SK-N-SH treated with all-trans-retinoic acid at 6 μM for 48 hours (cell line): Measurements from ENCODE around the gene EP400.

ENCODE experiments used
- ARNTL ChIP-seq: fragments of 450-650 bp; formaldehyde crosslinking; IDR thresholded peaks from 2 replicates; pipeline ENCODE4 v1.5.0; 2020; ENCODE audit warnings: low read depth, mild to moderate bottlenecking, moderate library complexity, borderline replicate concordance
- CREB5 ChIP-seq: fragments of 250-450 bp; sonication (Bioruptor Pico); IDR thresholded peaks from 2 replicates; pipeline ENCODE4 v1.5.1; 2020; ENCODE audit warnings: low read depth, mild to moderate bottlenecking, moderate library complexity
- CSRNP3 ChIP-seq: fragments of 250-450 bp; sonication (Bioruptor Pico); IDR thresholded peaks from 2 replicates; pipeline ENCODE4 v1.5.1; 2021; ENCODE audit warnings: mild to moderate bottlenecking, moderate library complexity
- ESRRG ChIP-seq: fragments of 250-450 bp; sonication (Bioruptor Pico); IDR thresholded peaks from 2 replicates; pipeline ENCODE4 v1.6.1; 2021; ENCODE audit warnings: mild to moderate bottlenecking
- ISL1 ChIP-seq: fragments of 250-450 bp; sonication (Bioruptor Pico); IDR thresholded peaks from 2 replicates; pipeline ENCODE4 v2.1.2; 2022; ENCODE audit warnings: mild to moderate bottlenecking, moderate library complexity
- OSR1 ChIP-seq: fragments of 250-450 bp; sonication (Bioruptor Pico); IDR thresholded peaks from 2 replicates; pipeline ENCODE4 v1.8.0; 2022; ENCODE audit warnings: moderate library complexity, mild to moderate bottlenecking, inconsistent platforms
- PATZ1 ChIP-seq: fragments of 250-450 bp; sonication (Bioruptor Pico); IDR thresholded peaks from 2 replicates; pipeline ENCODE4 v1.8.0; 2020; ENCODE audit warnings: mild to moderate bottlenecking, moderate library complexity, borderline replicate concordance
- RARB ChIP-seq: fragments of 250-450 bp; sonication (Bioruptor Pico); IDR thresholded peaks from 2 replicates; pipeline ENCODE4 v1.8.0; 2021; ENCODE audit warnings: mild to moderate bottlenecking, moderate library complexity
- ZFP30 ChIP-seq: fragments of 450-650 bp; formaldehyde crosslinking; IDR thresholded peaks from 2 replicates; pipeline ENCODE4 v1.5.0; 2022; ENCODE audit warnings: mild to moderate bottlenecking, moderate library complexity
- ZNF70 ChIP-seq: fragments of 450-650 bp; formaldehyde crosslinking; IDR thresholded peaks from 2 replicates; pipeline ENCODE4 v1.5.0; 2020; ENCODE audit warnings: mild to moderate bottlenecking, moderate library complexity

GRCh38 chr12:132000286-132000872, 50.6 kb downstream of the EP400 start:
- TF ChIP-seq ARNTL (CRISPR knock-in tag), result no peak
- no peak for TF ChIP-seq ZNF70 (CRISPR knock-in tag)
- no peak for TF ChIP-seq CREB5 (CRISPR knock-in tag)
- TF ChIP-seq RARB, result no peak
- no peak for TF ChIP-seq PATZ1 (CRISPR knock-in tag)
- TF ChIP-seq CSRNP3 (CRISPR knock-in tag), result no peak
- TF ChIP-seq OSR1 (CRISPR knock-in tag), result no peak
- TF ChIP-seq ESRRG (CRISPR knock-in tag), result no peak
- no peak for TF ChIP-seq ISL1 (CRISPR knock-in tag)
- no peak for TF ChIP-seq ZFP30 (CRISPR knock-in tag)
